Central memory CD8-positive, alpha-beta T cell (primary cell): ENCODE measurements around the gene DNAJB5.
"Not testable (repeated sequence)": the region's sequence is repeated elsewhere in the genome, so short reads cannot be mapped to it uniquely, and the experiment has no call there.

Source experiments
- ATAC-seq: fragments of 150-1000 bp; cut with Tn5 transposase; replicated peaks from 2 replicates; pipeline ENCODE4 v1.10.0; 2022; ENCODE audit warnings: mild to moderate bottlenecking, moderate FRiP score, moderate number of reproducible peaks; ENCODE audit not compliant: poor library complexity, severe bottlenecking; ENCODE audit errors: extremely low read depth
- DNase-seq, 2 donors: peaks; one replicate each; pipeline ENCODE4 v3.0.0; 2021; ENCODE audit warnings: low spot score in 2 of 2
- H3K27ac Mint-ChIP-seq: one replicate; pipeline ENCODE4 v1.8.0; 2022; ENCODE audit warnings: low read depth, mild to moderate bottlenecking, moderate library complexity, mixed read lengths
- H3K27me3 Mint-ChIP-seq: one replicate; pipeline ENCODE4 v1.8.0; 2022; ENCODE audit warnings: mixed read lengths
- H3K36me3 Mint-ChIP-seq: one replicate; pipeline ENCODE4 v1.8.0; 2022; ENCODE audit warnings: mild to moderate bottlenecking, moderate library complexity, mixed read lengths; ENCODE audit not compliant: insufficient read depth
- H3K4me1 Mint-ChIP-seq: one replicate; pipeline ENCODE4 v1.8.0; 2022; ENCODE audit warnings: mixed read lengths
- H3K4me3 Mint-ChIP-seq: one replicate; pipeline ENCODE4 v1.8.0; 2022; ENCODE audit warnings: mild to moderate bottlenecking, moderate library complexity, mixed read lengths
- H3K9me3 Mint-ChIP-seq: one replicate; pipeline ENCODE4 v1.8.0; 2022; ENCODE audit warnings: mixed read lengths

The DNAJB5 gene

DNA sequence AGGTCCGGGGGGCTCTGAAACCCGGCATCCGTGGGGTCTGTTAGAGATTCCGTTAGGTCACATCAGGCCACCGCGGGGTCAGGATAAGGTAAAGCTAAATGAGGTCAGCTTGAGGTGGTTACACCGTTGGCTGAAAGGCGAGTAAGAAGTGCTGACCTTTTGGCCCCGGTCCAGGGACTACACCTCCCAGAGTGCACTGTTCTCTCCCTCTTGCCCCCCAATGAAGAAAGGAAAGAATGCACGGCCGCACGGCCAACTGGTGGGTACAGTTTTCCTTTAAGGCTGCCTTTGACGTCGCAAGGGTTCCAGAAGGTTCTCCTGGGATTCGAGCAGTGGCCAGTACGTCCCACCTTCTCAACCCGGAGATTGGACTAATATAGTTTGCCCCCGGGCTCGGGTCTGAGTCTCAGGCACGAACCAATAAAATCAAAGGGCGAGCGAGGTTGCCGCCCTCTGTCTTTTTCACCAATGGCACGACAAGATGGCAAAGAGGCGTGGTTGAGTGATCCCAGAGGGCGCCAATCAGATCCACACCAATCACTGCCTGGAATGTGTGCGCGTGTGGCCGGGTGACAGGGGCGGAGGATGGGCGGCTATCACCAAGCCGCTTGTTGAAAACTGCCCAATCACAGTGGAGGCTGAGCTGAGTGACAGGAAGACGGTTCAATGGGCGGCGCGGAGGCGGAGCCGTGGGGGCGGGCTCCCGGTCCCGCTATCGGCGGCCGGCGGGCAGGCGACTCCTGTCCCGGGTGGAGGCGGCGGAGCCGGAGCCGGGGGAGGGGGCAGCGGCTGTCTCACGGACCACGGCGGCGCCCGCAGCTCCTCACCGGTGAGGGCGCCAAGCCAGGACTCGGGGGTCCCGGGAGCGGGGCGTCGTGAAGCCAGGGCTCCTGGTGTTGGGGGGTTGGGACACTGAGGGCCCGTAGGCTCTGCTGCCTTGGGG is at the start of gene DNAJB5:
TSS of gene DNAJB5 (plus strand) at position 743 of the 943 bp plus-strand sequence. CDS start 886 bp downstream, outside the sequence.
- H3K4me1 Mint-ChIP-seq, result peaks cover 33% of the 10 kb centered on the region

GRCh38 chr9:34939989-34940388 is 49.6 kb upstream of the DNAJB5 start:
- H3K36me3 Mint-ChIP-seq, ATAC-seq, H3K27ac Mint-ChIP-seq, H3K4me3 Mint-ChIP-seq, H3K4me1 Mint-ChIP-seq, H3K9me3 Mint-ChIP-seq, DNase-seq: not testable (repeated sequence)
- peaks cover 26% of the 10 kb centered on the region for H3K27me3 Mint-ChIP-seq

More for the DNA sequence above, at the start of gene DNAJB5:
- peak; percentile 95 to 97 for DNase-seq
- Mint-ChIP-seq H3K4me3 (peak within 1 kb of the TSS; percentile 82), H3K36me3 (peaks cover 5% of the 10 kb centered on the region), H3K27ac (peak within 1 kb of the TSS; percentile 97), H3K9me3 (no peaks in the 10 kb centered on the region), H3K27me3 (no peaks in the 10 kb centered on the region)
- ATAC-seq, result peak; percentile 98

DNA sequence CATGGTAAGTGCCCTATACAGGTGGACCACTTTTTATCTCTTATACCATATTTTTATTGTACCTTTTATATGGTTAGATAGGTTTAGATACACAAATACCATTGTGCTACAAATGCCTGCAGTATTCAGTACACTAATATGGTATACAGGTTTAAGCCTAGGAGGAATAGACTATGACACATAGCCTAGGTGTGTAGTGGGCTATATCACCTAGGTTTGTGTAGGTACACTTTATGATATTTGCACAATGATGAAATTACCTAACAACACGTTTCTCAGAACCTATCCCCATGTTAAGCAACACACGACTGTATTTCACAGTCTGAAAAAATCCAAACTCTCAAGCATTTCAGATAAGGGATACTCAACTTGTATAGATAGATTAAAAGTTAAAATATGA is 41.1 kb upstream of the DNAJB5 start:
- ATAC-seq (no peak), DNase-seq (no peak)
- H3K27ac Mint-ChIP-seq, result no peak overlapping the region
- H3K4me1 Mint-ChIP-seq, result no peaks in the 10 kb centered on the region
- no peaks in the 10 kb centered on the region for H3K36me3 Mint-ChIP-seq
- peaks cover 72% of the 10 kb centered on the region for H3K27me3 Mint-ChIP-seq
- no peaks in the 10 kb centered on the region for H3K9me3 Mint-ChIP-seq
- H3K4me3 Mint-ChIP-seq, result no peak overlapping the region

- no peak for DNase-seq
- H3K27ac Mint-ChIP-seq, result no peak overlapping the region
- peaks cover 64% of the 10 kb centered on the region for H3K27me3 Mint-ChIP-seq
- H3K4me3 Mint-ChIP-seq, result no peak overlapping the region
- no peaks in the 10 kb centered on the region for H3K4me1 Mint-ChIP-seq
- H3K9me3 Mint-ChIP-seq, result no peaks in the 10 kb centered on the region
- ATAC-seq, result no peak
- no peaks in the 10 kb centered on the region for H3K36me3 Mint-ChIP-seq
Measured at GRCh38 chr9:34954225-34954624, 35.3 kb upstream of the DNAJB5 start.

- not testable (repeated sequence) for H3K27ac Mint-ChIP-seq, H3K36me3 Mint-ChIP-seq, DNase-seq, H3K9me3 Mint-ChIP-seq, H3K4me3 Mint-ChIP-seq, ATAC-seq, H3K4me1 Mint-ChIP-seq
- peaks cover 73% of the 10 kb centered on the region for H3K27me3 Mint-ChIP-seq
Measured at GRCh38 chr9:34956066-34956465, 33.5 kb upstream of the DNAJB5 start.

GRCh38 chr9:34956648-34957047 is 32.9 kb upstream of the DNAJB5 start:
- Mint-ChIP-seq H3K27me3 (peaks cover 73% of the 10 kb centered on the region), H3K4me3 (no peak overlapping the region), H3K9me3 (no peaks in the 10 kb centered on the region), H3K4me1 (no peaks in the 10 kb centered on the region), H3K36me3 (no peaks in the 10 kb centered on the region), H3K27ac (no peak overlapping the region)
- ATAC-seq (no peak), DNase-seq (no peak)

DNA sequence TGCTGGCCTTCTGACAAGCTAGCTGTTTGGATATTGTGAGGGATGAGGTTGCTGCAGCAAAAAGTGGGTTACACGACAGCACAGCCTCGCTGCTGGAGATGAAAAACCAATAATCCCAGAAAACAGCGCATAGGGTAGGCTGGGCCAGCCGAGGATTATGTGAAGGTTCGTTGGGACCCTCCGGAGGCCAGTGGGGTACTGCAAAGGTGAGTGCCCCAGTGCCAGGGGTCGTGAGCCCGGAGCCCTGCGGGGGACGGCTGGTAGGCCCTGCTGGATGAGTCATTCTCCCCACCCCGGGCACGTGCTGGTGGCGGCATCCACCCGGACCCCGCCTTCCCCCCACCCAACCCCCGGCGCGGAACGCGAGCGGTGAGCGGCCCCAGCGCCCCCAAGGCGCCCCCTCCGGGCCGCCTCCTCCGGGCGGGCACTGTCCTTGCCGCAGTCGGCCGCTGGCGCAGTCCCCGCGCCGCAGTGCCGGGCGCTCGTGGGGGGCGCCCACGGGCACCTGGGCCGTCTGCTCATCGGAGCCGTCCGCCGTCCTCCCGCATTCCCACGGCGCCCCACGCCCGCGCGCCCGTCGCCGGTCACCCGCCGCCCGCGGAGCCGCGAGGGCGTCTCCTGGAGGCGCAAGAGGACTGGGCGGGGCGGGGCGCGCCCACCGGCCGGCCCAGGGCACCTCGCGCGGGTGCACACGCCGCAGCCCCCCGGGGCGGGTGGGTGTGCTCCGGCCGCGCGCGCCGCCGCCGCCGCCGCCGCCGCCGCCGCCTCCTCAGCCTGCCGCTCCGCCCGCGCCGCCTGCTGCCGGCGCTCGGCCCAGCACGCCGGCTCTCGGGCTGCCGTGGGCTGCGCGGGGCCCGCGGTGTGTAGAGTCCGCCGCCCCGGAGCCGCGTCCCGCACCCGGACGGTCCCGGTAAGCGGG is 31.8 kb upstream of the DNAJB5 start, which contains the start of gene PHF24:
TSS of gene PHF24 (plus strand) at position 794 of the 919 bp plus-strand sequence. CDS start 13,014 bp downstream, outside the sequence.
- Mint-ChIP-seq H3K27me3 (peaks cover 74% of the 10 kb centered on the region), H3K4me1 (no peaks in the 10 kb centered on the region), H3K27ac (no peak within 1 kb of the TSS), H3K9me3 (no peaks in the 10 kb centered on the region), H3K4me3 (peak within 1 kb of the TSS; percentile 49), H3K36me3 (no peaks in the 10 kb centered on the region)
- ATAC-seq (peak; percentile 65), DNase-seq (no peak)

- no peaks in the 10 kb centered on the region for H3K4me1 Mint-ChIP-seq
- H3K4me3 Mint-ChIP-seq, result peak overlapping the region; percentile 25
- DNase-seq (no peak), ATAC-seq (no peak)
- no peaks in the 10 kb centered on the region for H3K9me3 Mint-ChIP-seq
- peaks cover 72% of the 10 kb centered on the region for H3K27me3 Mint-ChIP-seq
- H3K36me3 Mint-ChIP-seq, result no peaks in the 10 kb centered on the region
- H3K27ac Mint-ChIP-seq, result no peak overlapping the region
Measured at GRCh38 chr9:34958411-34958982, 31.0 kb upstream of the DNAJB5 start.

DNA sequence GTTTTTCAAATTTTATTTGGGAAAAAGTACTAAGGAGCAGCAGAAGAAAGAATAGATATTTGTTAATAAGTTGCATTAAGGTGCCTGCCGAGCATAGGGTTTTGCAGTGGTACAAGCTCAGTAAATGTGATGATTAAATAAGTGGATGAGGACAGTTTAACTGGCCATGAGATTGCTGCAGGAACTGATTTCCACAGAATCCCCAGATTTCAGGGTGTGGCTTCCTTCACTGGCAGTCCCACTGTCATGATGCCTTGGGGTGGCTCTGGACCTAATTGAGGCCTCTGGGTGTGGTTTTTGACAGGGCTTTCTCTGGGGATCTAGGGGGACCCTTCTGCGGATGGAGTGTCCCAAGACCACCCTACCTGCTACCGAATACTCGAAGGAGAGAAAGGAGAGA is 30.1 kb upstream of the DNAJB5 start:
- DNase-seq (no peak), ATAC-seq (no peak)
- H3K36me3 Mint-ChIP-seq, result no peaks in the 10 kb centered on the region
- peaks cover 72% of the 10 kb centered on the region for H3K27me3 Mint-ChIP-seq
- H3K27ac Mint-ChIP-seq, result no peak overlapping the region
- no peak overlapping the region for H3K4me3 Mint-ChIP-seq
- no peaks in the 10 kb centered on the region for H3K9me3 Mint-ChIP-seq
- H3K4me1 Mint-ChIP-seq, result no peaks in the 10 kb centered on the region

- no peak overlapping the region for H3K4me3 Mint-ChIP-seq
- no peaks in the 10 kb centered on the region for H3K4me1 Mint-ChIP-seq
- no peaks in the 10 kb centered on the region for H3K9me3 Mint-ChIP-seq
- ATAC-seq (no peak), DNase-seq (no peak)
- peaks cover 76% of the 10 kb centered on the region for H3K27me3 Mint-ChIP-seq
- no peak overlapping the region for H3K27ac Mint-ChIP-seq
- H3K36me3 Mint-ChIP-seq, result no peaks in the 10 kb centered on the region
Measured at GRCh38 chr9:34961574-34962490, 27.7 kb upstream of the DNAJB5 start.

- no peaks in the 10 kb centered on the region for H3K9me3 Mint-ChIP-seq
- ATAC-seq, result no peak
Measured at GRCh38 chr9:34962546-34962945, 27.0 kb upstream of the DNAJB5 start.

More at GRCh38 chr9:34962546-34962945, 27.0 kb upstream of the DNAJB5 start:
- no peak for DNase-seq
- Mint-ChIP-seq H3K4me3 (no peak overlapping the region), H3K27me3 (peaks cover 83% of the 10 kb centered on the region), H3K4me1 (no peaks in the 10 kb centered on the region), H3K36me3 (no peaks in the 10 kb centered on the region), H3K27ac (no peak overlapping the region)
